Smooth muscle cell of bladder (primary cell): ENCODE data around the gene BSDC1. TPM values are rescaled to one million over a fixed set of nuclear protein-coding genes. Genes with fewer than 3 reads are reported as not detected.

Experiments
- total RNA-seq: library from RNA; depleted of rRNA; stranded (reverse); fragments of >200 nt; gene quantifications from 2 replicates; pipeline ENCODE4 v1.2.3, GENCODE V29; 2014

BSDC1 gene
- total RNA-seq: 56.3 and 58.9 TPM in 2 replicates

DNA sequence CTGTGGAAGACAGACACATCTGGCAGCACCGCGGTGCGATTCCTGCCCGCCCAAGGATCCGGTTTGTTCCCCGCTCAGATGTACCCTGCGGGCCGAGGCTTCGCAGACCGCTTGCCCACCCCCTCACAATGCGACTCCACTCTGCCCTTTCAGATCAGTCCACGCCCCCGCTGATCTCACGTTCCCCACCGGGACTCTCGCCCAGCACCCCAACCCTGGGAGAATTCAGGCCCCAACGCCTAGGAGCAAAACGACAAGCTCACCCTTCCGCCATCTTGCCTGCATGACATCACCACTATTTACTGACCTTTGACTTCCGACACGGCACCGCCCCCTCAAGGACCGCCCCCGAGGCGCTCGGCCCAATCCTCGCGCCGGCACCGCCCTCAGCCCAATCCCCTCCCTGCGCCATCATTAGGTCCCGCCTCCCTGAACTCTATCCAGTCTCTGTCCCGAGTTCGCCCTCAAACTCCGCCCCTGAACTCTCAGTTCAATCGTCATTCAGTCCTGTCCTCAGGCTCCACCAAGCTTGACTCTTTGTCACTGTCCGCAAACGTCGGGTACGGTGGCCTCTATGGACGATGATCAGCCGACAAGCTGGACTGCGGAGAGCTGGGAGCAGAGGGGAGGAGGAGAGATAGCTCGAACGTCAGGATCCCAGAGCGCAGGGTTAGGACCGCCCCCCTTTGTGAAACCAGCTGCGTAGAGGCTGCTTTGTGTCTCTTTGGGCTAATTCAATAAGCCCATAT is at the start of gene BSDC1:
Gene BSDC1 (minus strand): TSS at position 301 of the 749 bp plus-strand sequence. CDS start 27 bp downstream, at position 274.

GRCh38 chr1:32362474-32363313 is 31.5 kb downstream of the BSDC1 start, which contains the start of the genes FAM229A and TSSK3:
Gene FAM229A (minus strand): TSS chr1:32362485. CDS start chr1:32362091, 394 bp downstream.
Gene TSSK3 (plus strand): TSS chr1:32362539. CDS start chr1:32362702, 163 bp downstream.

GRCh38 chr1:32335790-32336590 is 58.3 kb downstream of the BSDC1 start, which contains the start of gene MARCKSL1:
Gene MARCKSL1 (minus strand): TSS chr1:32336233. CDS start chr1:32336033, 200 bp downstream.

Other genes with a start within 250 kb of the BSDC1 start
- gene TXLNA, start 214.8 kb downstream of the BSDC1 start, total RNA-seq: 101 and 107 TPM in 2 replicates
- gene CCDC28B, start 193.8 kb downstream of the BSDC1 start, total RNA-seq: 10.3 and 14.2 TPM in 2 replicates
- 1.0 and 1.3 TPM in 2 replicates for gene IQCC, start 188.8 kb downstream of the BSDC1 start, total RNA-seq
- gene DCDC2B, start 185.4 kb downstream of the BSDC1 start, total RNA-seq: under 0.01 TPM in 1 of 2 replicates, not detected in the other
- gene TMEM234, start 172.1 kb downstream of the BSDC1 start, total RNA-seq: 19.6 and 20.2 TPM in 2 replicates
- 340 and 378 TPM in 2 replicates for gene EIF3I, start 172.0 kb downstream of the BSDC1 start, total RNA-seq
- gene FAM167B, start 147.2 kb downstream of the BSDC1 start, total RNA-seq: 0.28 and 0.83 TPM in 2 replicates
- not detected in 2 replicates for gene LCK, start 143.2 kb downstream of the BSDC1 start, total RNA-seq
- 80.1 and 85.1 TPM in 2 replicates for gene HDAC1, start 102.4 kb downstream of the BSDC1 start, total RNA-seq
- gene MARCKSL1, start 58.2 kb downstream of the BSDC1 start, total RNA-seq: 16.6 and 25.0 TPM in 2 replicates
- gene FAM229A, start 32.0 kb downstream of the BSDC1 start, total RNA-seq: 0.71 and 1.1 TPM in 2 replicates
- gene TSSK3, start 31.9 kb downstream of the BSDC1 start, total RNA-seq: 0.43 and 0.65 TPM in 2 replicates
- under 0.01 TPM in 1 of 2 replicates, not detected in the other for gene ZBTB8B, start 70.6 kb upstream of the BSDC1 start, total RNA-seq
- 5.3 and 6.5 TPM in 2 replicates for gene ZBTB8A, start 145.0 kb upstream of the BSDC1 start, total RNA-seq